PC-9 (cell line): ENCODE measurements around the gene SKIDA1. TPM values are rescaled to one million over a fixed set of nuclear protein-coding genes. Genes with fewer than 3 reads are reported as not detected.
A peak's percentile ranks its signal among the peaks of the same experiment; 100 is the strongest.

Experiments
- BruUV-seq: library from RNA; stranded (reverse); fragments of 400-500 nt; replicated peaks from 2 replicates; lab custom pipeline; 2021; lab: Mats Ljungman, UMichigan
- CTCF ChIA-PET: fragments of 300-600 bp; sonication (Branson Sonifier 250); formaldehyde crosslinking; loops from one replicate; lab custom pipeline; 2022; ENCODE audit warnings: antibody characterized with exemption; lab: Charles Lee
- POLR2A ChIA-PET: fragments of 300-600 bp; sonication (Branson Sonifier 250); formaldehyde crosslinking; loops from one replicate; lab custom pipeline; 2022; ENCODE audit warnings: antibody characterized with exemption; ENCODE audit not compliant: unreplicated experiment; lab: Charles Lee
- DNase-seq, 2 experiments: peaks; one replicate each; pipeline versions ENCODE4 v3.0.0 to v3.0.0-alpha.2; 2015 to 2022; ENCODE audit warnings: mixed read lengths in 1 of 2
- H2AFZ ChIP-seq: fragments of 200-600 bp; sonication (generic); 2 replicates; pipeline ENCODE4 v1.8.1; 2017; ENCODE audit warnings: antibody characterized with exemption
- H3F3A ChIP-seq: fragments of 200-600 bp; sonication (generic); 2 replicates; pipeline ENCODE4 v1.8.1; 2017; ENCODE audit warnings: antibody characterized with exemption, mild to moderate bottlenecking, low read depth; ENCODE audit not compliant: insufficient read depth
- H3K27ac ChIP-seq: fragments of 200-600 bp; sonication (generic); 2 replicates; pipeline ENCODE4 v1.6.1; 2016; ENCODE audit warnings: mixed run types
- H3K27me3 ChIP-seq: fragments of 200-600 bp; sonication (generic); 2 replicates; pipeline ENCODE4 v1.6.1; 2016; ENCODE audit warnings: low read depth, mixed run types; ENCODE audit not compliant: insufficient read depth
- H3K36me3 ChIP-seq: fragments of 200-600 bp; sonication (generic); 2 replicates; pipeline ENCODE4 v1.6.1; 2016; ENCODE audit warnings: low read depth, mixed run types
- H3K4me1 ChIP-seq: fragments of 200-600 bp; sonication (generic); replicated peaks from 2 replicates; pipeline ENCODE4 v1.6.1; 2016; ENCODE audit warnings: mixed run types; ENCODE audit not compliant: insufficient read depth
- H3K4me2 ChIP-seq: fragments of 200-600 bp; sonication (generic); 2 replicates; pipeline ENCODE4 v1.6.1; 2017; ENCODE audit warnings: mixed run types
- H3K4me3 ChIP-seq: fragments of 200-600 bp; sonication (generic); 2 replicates; pipeline ENCODE4 v1.6.1; 2016; ENCODE audit warnings: mixed run types
- H3K79me2 ChIP-seq: fragments of 200-600 bp; sonication (generic); 2 replicates; pipeline ENCODE4 v1.6.1; 2017; ENCODE audit warnings: low read depth, mixed run types
- H3K9me2 ChIP-seq: fragments of 200-600 bp; sonication (generic); 2 replicates; pipeline ENCODE4 v1.8.1; 2017; ENCODE audit warnings: mild to moderate bottlenecking; ENCODE audit not compliant: insufficient read depth
- H3K9me3 ChIP-seq: fragments of 200-600 bp; sonication (generic); 2 replicates; pipeline ENCODE4 v1.8.1; 2016; ENCODE audit warnings: low read depth; ENCODE audit not compliant: insufficient read depth
- H4K20me1 ChIP-seq: fragments of 200-600 bp; sonication (generic); 2 replicates; pipeline ENCODE4 v1.8.1; 2017; ENCODE audit not compliant: insufficient read depth
- CTCF ChIP-seq: fragments of 200-600 bp; sonication (generic); conservative IDR thresholded peaks from 2 replicates; pipeline ENCODE4 v1.6.1; 2017; ENCODE audit warnings: mixed run types, antibody characterized with exemption, mild to moderate bottlenecking, moderate library complexity
- EZH2 ChIP-seq: fragments of 200-600 bp; sonication (generic); IDR thresholded peaks from 2 replicates; pipeline ENCODE4 v1.8.0; 2017; ENCODE audit warnings: antibody characterized with exemption, low read depth
- intact Hi-C: fragments of 100-400 bp; cut with micrococcal nuclease; formaldehyde crosslinking; loops from one replicate; pipeline ENCODE4 v1.10.0; 2022; ENCODE audit not compliant: unreplicated experiment
- total RNA-seq: library from RNA; stranded (reverse); gene quantifications from 2 replicates; pipeline ENCODE4 v1.2.3, GENCODE V29; 2021

The SKIDA1 gene
- total RNA-seq, 1 experiment from 2014 or later: 1.1 TPM

GRCh38 chr10:21535494-21535965 is 10.0 kb upstream of the SKIDA1 start:
- POLR2A ChIA-PET: no interaction called here
- no peak for TF ChIP-seq EZH2
- no peak for TF ChIP-seq CTCF
- H3K79me2 ChIP-seq: peaks cover 34% of the 10 kb centered on the region

GRCh38 chr10:21534604-21535493 is 9.4 kb upstream of the SKIDA1 start:
- DNase-seq: peak in 1 of 2 experiments; percentile 33

More at GRCh38 chr10:21535494-21535965, 10.0 kb upstream of the SKIDA1 start:
- Histone ChIP-seq H3K36me3 (no peaks in the 10 kb centered on the region), H3K4me2 (peak overlapping the region; percentile 57), H3F3A (peaks cover 9% of the 10 kb centered on the region), H3K9me2 (no peaks in the 10 kb centered on the region), H3K4me1 (peaks cover 14% of the 10 kb centered on the region), H3K9me3 (no peaks in the 10 kb centered on the region), H3K4me3 (no peak overlapping the region; the same call in 1 of the 2 replicates), H3K27me3 (no peaks in the 10 kb centered on the region), H2AFZ (no peak overlapping the region), H4K20me1 (no peaks in the 10 kb centered on the region), H3K27ac (no peak overlapping the region)
- CTCF ChIA-PET: no interaction called here
- intact Hi-C loops: no loop called here
- BruUV-seq: TSS peak; percentile 23
- DNase-seq: no peak

GRCh38 chr10:21534280-21534586 is 8.8 kb upstream of the SKIDA1 start:
- ChIA-PET CTCF (interaction anchor here (0.6 kb wide), 1 partner anchor 12 kb away, joined by 7 read pairs; no protein-coding TSS in a partner anchor), POLR2A (no interaction called here)
- no peak overlapping the region; the same call in 1 of the 2 replicates for H2AFZ ChIP-seq
- H3K36me3 ChIP-seq: no peaks in the 10 kb centered on the region
- TF ChIP-seq EZH2 (no peak), CTCF (no peak)
- peaks cover 14% of the 10 kb centered on the region for H3K4me1 ChIP-seq
- H3K4me2 ChIP-seq: peak overlapping the region; percentile 10; the same call in 1 of the 2 replicates
- no peaks in the 10 kb centered on the region for H3K27me3 ChIP-seq
- no peaks in the 10 kb centered on the region for H3K9me3 ChIP-seq
- H3K79me2 ChIP-seq: peaks cover 34% of the 10 kb centered on the region
- peak overlapping the region; percentile 71 for H3K4me3 ChIP-seq
- DNase-seq: no peak
- peaks cover 9% of the 10 kb centered on the region for H3F3A ChIP-seq
- intact Hi-C loops: loop anchor here (5.0 kb wide), 1 partner anchor 452 kb away; no protein-coding TSS in a partner anchor
- H3K9me2 ChIP-seq: no peaks in the 10 kb centered on the region
- no TSS peak for BruUV-seq
- no peaks in the 10 kb centered on the region for H4K20me1 ChIP-seq
- peak overlapping the region; percentile 34; the same call in 1 of the 2 replicates for H3K27ac ChIP-seq

More at GRCh38 chr10:21534604-21535493, 9.4 kb upstream of the SKIDA1 start:
- H3K9me3 ChIP-seq: no peaks in the 10 kb centered on the region
- H3K4me2 ChIP-seq: peak overlapping the region; percentile 57
- H4K20me1 ChIP-seq: no peaks in the 10 kb centered on the region
- POLR2A ChIA-PET: no interaction called here
- H3K4me3 ChIP-seq: peak overlapping the region; percentile 71
- no peaks in the 10 kb centered on the region for H3K9me2 ChIP-seq
- H3K27me3 ChIP-seq: no peaks in the 10 kb centered on the region
- H2AFZ ChIP-seq: no peak overlapping the region
- intact Hi-C loops: loop anchor here (5.0 kb wide), 1 partner anchor 453 kb away; no protein-coding TSS in a partner anchor
- CTCF ChIA-PET: no interaction called here
- TF ChIP-seq CTCF (no peak), EZH2 (no peak)
- H3K4me1 ChIP-seq: peaks cover 14% of the 10 kb centered on the region
- BruUV-seq: no TSS peak
- H3K36me3 ChIP-seq: no peaks in the 10 kb centered on the region
- H3K79me2 ChIP-seq: peaks cover 34% of the 10 kb centered on the region
- H3F3A ChIP-seq: peaks cover 9% of the 10 kb centered on the region
- no peak overlapping the region for H3K27ac ChIP-seq
